ENCODE measurements around the gene NFIX. TPM values are rescaled to one million over a fixed set of nuclear protein-coding genes. Genes with fewer than 3 reads are reported as not detected.

The NFIX gene
- total and polyA plus RNA-seq, 9 of the 15 experiments (the other 6 are each of a cell fraction or from before 2014, with no cell fraction given) = 0.28 to 26.8 (median 5.4) TPM

DNA sequence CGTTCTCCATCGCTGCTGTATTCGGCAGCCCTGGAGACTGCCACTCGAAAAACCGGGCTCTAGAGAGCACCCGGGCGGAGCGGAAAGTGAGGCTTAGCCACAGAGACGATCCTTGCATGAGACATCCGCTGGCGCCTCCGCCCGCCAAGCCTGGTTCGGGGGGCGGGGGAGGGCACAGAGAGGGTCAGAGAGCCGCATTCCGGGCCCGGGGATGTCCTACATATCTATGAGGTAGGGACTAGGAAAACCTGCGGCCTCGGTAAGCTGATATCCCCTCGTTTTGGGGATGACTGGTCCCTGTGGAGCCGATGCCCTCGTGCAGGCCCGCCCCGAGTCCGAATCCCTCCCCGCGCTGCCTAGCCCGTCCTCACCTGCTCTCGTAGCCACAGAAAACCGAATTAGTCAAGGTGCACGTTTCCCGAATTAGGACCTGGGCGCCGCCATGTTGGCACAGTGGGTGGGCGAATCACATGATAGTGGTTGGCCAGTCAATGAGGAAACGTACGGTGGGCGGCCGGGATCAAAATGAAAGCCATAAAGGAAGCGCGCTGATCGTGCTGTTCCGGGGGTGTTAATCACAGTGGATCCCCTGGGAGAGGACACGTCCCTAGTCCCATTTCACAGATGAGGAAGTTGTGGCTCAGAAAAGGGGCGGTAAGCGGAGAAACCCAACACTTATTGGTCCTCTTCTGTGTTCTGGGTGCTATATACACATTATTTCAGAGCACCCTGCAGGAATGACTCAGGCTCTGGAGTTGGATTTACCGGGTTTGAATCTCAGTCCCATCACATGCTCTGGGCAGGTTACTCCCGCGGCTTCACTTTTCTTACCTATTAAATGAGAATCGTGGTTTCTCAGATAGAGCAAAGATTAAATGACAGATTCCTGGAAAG is 121.3 kb downstream of the NFIX start, which contains the start of gene TRMT1 (continued):
- TF ChIP-seq, protein P1, sequence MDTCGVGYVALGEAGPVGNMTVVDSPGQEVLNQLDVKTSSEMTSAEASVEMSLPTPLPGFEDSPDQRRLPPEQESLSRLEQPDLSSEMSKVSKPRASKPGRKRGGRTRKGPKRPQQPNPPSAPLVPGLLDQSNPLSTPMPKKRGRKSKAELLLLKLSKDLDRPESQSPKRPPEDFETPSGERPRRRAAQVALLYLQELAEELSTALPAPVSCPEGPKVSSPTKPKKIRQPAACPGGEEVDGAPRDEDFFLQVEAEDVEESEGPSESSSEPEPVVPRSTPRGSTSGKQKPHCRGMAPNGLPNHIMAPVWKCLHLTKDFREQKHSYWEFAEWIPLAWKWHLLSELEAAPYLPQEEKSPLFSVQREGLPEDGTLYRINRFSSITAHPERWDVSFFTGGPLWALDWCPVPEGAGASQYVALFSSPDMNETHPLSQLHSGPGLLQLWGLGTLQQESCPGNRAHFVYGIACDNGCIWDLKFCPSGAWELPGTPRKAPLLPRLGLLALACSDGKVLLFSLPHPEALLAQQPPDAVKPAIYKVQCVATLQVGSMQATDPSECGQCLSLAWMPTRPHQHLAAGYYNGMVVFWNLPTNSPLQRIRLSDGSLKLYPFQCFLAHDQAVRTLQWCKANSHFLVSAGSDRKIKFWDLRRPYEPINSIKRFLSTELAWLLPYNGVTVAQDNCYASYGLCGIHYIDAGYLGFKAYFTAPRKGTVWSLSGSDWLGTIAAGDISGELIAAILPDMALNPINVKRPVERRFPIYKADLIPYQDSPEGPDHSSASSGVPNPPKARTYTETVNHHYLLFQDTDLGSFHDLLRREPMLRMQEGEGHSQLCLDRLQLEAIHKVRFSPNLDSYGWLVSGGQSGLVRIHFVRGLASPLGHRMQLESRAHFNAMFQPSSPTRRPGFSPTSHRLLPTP (IDR thresholded peaks at IDR 0.05; ENCODE audit: borderline replicate concordance, extremely low read depth, insufficient read length) = peak; percentile 8
- TF ChIP-seq MYC (IDR thresholded peaks at IDR 0.05; ENCODE audit: low read depth, low read length) (peak; percentile 94), MYC (CRISPR knock-in tag; IDR thresholded peaks at IDR 0.05; ENCODE audit: borderline replicate concordance, low read depth) (no peak), ZNF121 (CRISPR knock-in tag; conservative IDR thresholded peaks at IDR 0.05) (0 out of 2 replicates have a peak, but pooled peaks have one; percentile 13), SIX5 (IDR thresholded peaks at IDR 0.05; ENCODE audit: borderline replicate concordance in 1 of 2, insufficient read depth in 1 of 2, low read depth in 1 of 2, low read length in 2 of 2) (peak; percentile 9 to 31; a peak in 1 of 4 replicates), KHSRP (IDR thresholded peaks at IDR 0.05) (no peak), ZSCAN29 (IDR thresholded peaks at IDR 0.05) (peak; percentile 39; the same call in 1 of the 2 replicates), ZFP1 (CRISPR knock-in tag; IDR thresholded peaks at IDR 0.05) (no peak)
- TF ChIP-seq, protein P2, sequence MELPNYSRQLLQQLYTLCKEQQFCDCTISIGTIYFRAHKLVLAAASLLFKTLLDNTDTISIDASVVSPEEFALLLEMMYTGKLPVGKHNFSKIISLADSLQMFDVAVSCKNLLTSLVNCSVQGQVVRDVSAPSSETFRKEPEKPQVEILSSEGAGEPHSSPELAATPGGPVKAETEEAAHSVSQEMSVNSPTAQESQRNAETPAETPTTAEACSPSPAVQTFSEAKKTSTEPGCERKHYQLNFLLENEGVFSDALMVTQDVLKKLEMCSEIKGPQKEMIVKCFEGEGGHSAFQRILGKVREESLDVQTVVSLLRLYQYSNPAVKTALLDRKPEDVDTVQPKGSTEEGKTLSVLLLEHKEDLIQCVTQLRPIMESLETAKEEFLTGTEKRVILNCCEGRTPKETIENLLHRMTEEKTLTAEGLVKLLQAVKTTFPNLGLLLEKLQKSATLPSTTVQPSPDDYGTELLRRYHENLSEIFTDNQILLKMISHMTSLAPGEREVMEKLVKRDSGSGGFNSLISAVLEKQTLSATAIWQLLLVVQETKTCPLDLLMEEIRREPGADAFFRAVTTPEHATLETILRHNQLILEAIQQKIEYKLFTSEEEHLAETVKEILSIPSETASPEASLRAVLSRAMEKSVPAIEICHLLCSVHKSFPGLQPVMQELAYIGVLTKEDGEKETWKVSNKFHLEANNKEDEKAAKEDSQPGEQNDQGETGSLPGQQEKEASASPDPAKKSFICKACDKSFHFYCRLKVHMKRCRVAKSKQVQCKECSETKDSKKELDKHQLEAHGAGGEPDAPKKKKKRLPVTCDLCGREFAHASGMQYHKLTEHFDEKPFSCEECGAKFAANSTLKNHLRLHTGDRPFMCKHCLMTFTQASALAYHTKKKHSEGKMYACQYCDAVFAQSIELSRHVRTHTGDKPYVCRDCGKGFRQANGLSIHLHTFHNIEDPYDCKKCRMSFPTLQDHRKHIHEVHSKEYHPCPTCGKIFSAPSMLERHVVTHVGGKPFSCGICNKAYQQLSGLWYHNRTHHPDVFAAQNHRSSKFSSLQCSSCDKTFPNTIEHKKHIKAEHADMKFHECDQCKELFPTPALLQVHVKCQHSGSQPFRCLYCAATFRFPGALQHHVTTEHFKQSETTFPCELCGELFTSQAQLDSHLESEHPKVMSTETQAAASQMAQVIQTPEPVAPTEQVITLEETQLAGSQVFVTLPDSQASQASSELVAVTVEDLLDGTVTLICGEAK (IDR thresholded peaks at IDR 0.05) = peak; percentile 43; the same call in 1 of the 2 replicates
- TF ChIP-seq, protein P2 (CRISPR knock-in tag; IDR thresholded peaks at IDR 0.05) = no peak
- TF ChIP-seq, protein P3, sequence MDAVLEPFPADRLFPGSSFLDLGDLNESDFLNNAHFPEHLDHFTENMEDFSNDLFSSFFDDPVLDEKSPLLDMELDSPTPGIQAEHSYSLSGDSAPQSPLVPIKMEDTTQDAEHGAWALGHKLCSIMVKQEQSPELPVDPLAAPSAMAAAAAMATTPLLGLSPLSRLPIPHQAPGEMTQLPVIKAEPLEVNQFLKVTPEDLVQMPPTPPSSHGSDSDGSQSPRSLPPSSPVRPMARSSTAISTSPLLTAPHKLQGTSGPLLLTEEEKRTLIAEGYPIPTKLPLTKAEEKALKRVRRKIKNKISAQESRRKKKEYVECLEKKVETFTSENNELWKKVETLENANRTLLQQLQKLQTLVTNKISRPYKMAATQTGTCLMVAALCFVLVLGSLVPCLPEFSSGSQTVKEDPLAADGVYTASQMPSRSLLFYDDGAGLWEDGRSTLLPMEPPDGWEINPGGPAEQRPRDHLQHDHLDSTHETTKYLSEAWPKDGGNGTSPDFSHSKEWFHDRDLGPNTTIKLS (IDR thresholded peaks at IDR 0.05; ENCODE audit: borderline replicate concordance, low read depth) = peak; percentile 63
- TF ChIP-seq, protein P4, sequence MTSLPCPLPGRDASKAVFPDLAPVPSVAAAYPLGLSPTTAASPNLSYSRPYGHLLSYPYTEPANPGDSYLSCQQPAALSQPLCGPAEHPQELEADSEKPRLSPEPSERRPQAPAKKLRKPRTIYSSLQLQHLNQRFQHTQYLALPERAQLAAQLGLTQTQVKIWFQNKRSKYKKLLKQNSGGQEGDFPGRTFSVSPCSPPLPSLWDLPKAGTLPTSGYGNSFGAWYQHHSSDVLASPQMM (CRISPR knock-in tag; IDR thresholded peaks at IDR 0.05) = no peak
